Hepatocyte (in vitro differentiated cells): ENCODE measurements around the gene ULK4.

Source experiments
- EZH2 ChIP-seq: fragments of 200-600 bp; sonication (generic); IDR thresholded peaks from 2 replicates; pipeline ENCODE4 v1.6.1; 2016; ENCODE audit warnings: antibody characterized with exemption, mild to moderate bottlenecking, borderline replicate concordance
- EZH2phosphoT487 ChIP-seq: fragments of 200-600 bp; sonication (generic); IDR thresholded peaks from one replicate; pipeline ENCODE4 v1.6.1; 2018; ENCODE audit warnings: antibody characterized with exemption, mild to moderate bottlenecking, low read depth, moderate library complexity; ENCODE audit not compliant: unreplicated experiment, severe bottlenecking
- TF ChIP-seq, protein P1 (sequence below): fragments of 200-600 bp; sonication (generic); IDR thresholded peaks from 2 replicates; pipeline ENCODE4 v1.5.1; 2016; ENCODE audit warnings: antibody characterized with exemption, mild to moderate bottlenecking; ENCODE audit not compliant: poor library complexity

DNA sequence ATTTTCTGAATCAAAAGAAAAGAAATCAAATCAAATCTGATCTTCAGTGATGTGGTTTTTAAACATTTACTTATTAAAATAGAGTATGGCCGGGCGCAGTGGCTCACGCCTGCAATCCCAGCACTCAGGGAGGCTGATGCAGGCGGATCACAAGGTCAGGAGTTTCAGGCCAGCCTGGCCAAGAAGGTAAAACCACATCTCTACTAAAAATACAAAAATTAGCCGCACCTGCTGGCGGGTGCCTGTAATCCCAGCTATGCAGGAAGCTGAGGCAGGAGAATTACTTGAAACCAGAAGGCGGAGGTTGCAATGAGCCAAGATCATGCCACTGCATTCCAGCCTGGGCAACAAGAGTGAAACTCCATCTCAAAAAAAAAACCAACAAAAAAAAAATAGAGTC is 169.1 kb downstream of the ULK4 start:
- TF ChIP-seq, protein P1, sequence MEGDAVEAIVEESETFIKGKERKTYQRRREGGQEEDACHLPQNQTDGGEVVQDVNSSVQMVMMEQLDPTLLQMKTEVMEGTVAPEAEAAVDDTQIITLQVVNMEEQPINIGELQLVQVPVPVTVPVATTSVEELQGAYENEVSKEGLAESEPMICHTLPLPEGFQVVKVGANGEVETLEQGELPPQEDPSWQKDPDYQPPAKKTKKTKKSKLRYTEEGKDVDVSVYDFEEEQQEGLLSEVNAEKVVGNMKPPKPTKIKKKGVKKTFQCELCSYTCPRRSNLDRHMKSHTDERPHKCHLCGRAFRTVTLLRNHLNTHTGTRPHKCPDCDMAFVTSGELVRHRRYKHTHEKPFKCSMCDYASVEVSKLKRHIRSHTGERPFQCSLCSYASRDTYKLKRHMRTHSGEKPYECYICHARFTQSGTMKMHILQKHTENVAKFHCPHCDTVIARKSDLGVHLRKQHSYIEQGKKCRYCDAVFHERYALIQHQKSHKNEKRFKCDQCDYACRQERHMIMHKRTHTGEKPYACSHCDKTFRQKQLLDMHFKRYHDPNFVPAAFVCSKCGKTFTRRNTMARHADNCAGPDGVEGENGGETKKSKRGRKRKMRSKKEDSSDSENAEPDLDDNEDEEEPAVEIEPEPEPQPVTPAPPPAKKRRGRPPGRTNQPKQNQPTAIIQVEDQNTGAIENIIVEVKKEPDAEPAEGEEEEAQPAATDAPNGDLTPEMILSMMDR, result no peak
- TF ChIP-seq EZH2phosphoT487, result no peak
- TF ChIP-seq EZH2, result no peak
